ENCODE data around the gene NEB. TPM values are rescaled to one million over a fixed set of nuclear protein-coding genes. Genes with fewer than 3 reads are reported as not detected.

Gene NEB
- total and polyA plus RNA-seq, 2 donors (not counting 1 experiment from before 2014, with no cell fraction given) = 3.6 to 4.6 TPM

DNA sequence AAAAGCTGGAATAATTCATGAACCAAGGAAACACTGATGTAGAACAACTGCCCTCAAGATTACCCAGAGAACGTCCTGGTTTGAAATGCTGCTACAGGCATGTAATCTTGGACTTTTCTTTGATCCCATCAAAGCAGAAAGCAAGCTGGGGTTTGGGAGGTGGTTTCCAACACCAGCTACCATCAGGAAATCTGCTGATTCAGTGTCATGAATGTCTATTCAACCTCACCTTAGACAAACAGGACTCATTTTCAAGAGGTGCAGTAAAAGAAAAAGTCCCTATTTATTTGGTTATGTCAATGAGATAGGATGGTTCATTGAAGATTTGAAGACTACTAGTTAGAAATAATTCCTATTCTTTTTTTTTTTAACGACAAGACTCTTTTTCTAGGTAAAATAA is 72.7 kb downstream of the NEB start:
- ChIA-PET CTCF (no interaction called here), POLR2A (no interaction called here)
- no peaks in the 10 kb centered on the region for H3K27me3 Mint-ChIP-seq
- H3K4me3 ChIP-seq (ENCODE audit: control extremely low read depth in 1 of 5, extremely low read depth in 1 of 5, insufficient read depth in 1 of 5, low read depth in 2 of 5, low read length in 4 of 5) = no peak overlapping the region
- H3K27me3 ChIP-seq (replicated peaks in 1 of 4; ENCODE audit: control extremely low read depth in 1 of 4, control insufficient read depth in 3 of 4, insufficient read depth in 4 of 4, low read length in 3 of 4) = no peaks in the 10 kb centered on the region
- TF ChIP-seq EZH2 (IDR thresholded peaks at IDR 0.05; ENCODE audit: borderline replicate concordance, insufficient read depth, low read depth, low read length, poor library complexity, severe bottlenecking) = no peak
- TF ChIP-seq, protein P1, sequence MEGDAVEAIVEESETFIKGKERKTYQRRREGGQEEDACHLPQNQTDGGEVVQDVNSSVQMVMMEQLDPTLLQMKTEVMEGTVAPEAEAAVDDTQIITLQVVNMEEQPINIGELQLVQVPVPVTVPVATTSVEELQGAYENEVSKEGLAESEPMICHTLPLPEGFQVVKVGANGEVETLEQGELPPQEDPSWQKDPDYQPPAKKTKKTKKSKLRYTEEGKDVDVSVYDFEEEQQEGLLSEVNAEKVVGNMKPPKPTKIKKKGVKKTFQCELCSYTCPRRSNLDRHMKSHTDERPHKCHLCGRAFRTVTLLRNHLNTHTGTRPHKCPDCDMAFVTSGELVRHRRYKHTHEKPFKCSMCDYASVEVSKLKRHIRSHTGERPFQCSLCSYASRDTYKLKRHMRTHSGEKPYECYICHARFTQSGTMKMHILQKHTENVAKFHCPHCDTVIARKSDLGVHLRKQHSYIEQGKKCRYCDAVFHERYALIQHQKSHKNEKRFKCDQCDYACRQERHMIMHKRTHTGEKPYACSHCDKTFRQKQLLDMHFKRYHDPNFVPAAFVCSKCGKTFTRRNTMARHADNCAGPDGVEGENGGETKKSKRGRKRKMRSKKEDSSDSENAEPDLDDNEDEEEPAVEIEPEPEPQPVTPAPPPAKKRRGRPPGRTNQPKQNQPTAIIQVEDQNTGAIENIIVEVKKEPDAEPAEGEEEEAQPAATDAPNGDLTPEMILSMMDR (IDR thresholded peaks at IDR 0.05) = no peak
- H2AFZ ChIP-seq (ENCODE audit: insufficient read depth, low read depth, low read length, poor library complexity, severe bottlenecking) = no peak overlapping the region
- no peak overlapping the region for H3K27ac Mint-ChIP-seq
- ATAC-seq (ENCODE audit: low read depth) (no peak), DNase-seq (no peak)
- no peak overlapping the region for H3K4me3 Mint-ChIP-seq
- no peaks in the 10 kb centered on the region for H3K79me2 ChIP-seq (ENCODE audit: control insufficient read depth, insufficient read depth, low read length)
- no peaks in the 10 kb centered on the region for H4K20me1 ChIP-seq (ENCODE audit: control insufficient read depth, insufficient read depth, low read length, poor library complexity, severe bottlenecking)
- H3K4me2 ChIP-seq (replicated peaks; ENCODE audit: low read depth, low read length, poor library complexity, severe bottlenecking) = no peak overlapping the region
- H3K9me3 Mint-ChIP-seq (ENCODE audit: insufficient read depth) = no peaks in the 10 kb centered on the region
- WGBS (ENCODE audit: insufficient coverage) = no CpG with 5 or more reads among the region's 2 CpGs
- peaks cover 14% of the 10 kb centered on the region for H3K4me1 Mint-ChIP-seq
- H3K4me1 ChIP-seq (ENCODE audit: control insufficient read depth in 2 of 2, insufficient read depth in 2 of 2, low read length in 2 of 2) = peaks cover 3 to 4% of the 10 kb centered on the region in 2 donors
- H3K27ac ChIP-seq (ENCODE audit: low read length in 2 of 2) = no peak overlapping the region
- no peaks in the 10 kb centered on the region for H3K36me3 ChIP-seq (replicated peaks in 1 of 2; ENCODE audit: control extremely low read depth in 1 of 2, control insufficient read depth in 1 of 2, extremely low read depth in 1 of 2, insufficient read depth in 2 of 2, low read length in 1 of 2)
- intact Hi-C loops (cut with micrococcal nuclease) = no loop called here
- no peak overlapping the region for H3K9ac ChIP-seq (ENCODE audit: low read length)
- no peaks in the 10 kb centered on the region for H3K9me3 ChIP-seq (ENCODE audit: control extremely low read depth in 1 of 3, control insufficient read depth in 2 of 3, insufficient read depth in 1 of 3, low read length in 2 of 3)

DNA sequence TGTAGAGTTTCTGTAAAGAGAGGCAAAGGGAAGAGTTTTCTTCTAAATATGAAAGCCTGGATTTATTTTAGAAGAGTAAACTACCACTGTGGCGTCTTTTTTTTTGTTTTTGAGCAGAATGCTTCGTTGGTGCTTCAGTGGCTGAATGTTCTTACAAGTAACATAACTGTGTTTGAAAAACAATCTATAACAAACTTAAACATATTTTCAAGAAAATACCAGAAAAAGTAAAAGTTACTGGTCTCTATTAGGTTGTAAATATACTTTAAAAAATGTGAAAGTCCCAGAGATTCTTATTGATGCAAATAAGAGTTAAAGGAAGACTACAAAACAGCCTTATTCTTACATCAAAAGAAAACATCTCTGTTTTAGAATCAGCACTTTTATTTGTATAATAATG is 76.2 kb downstream of the NEB start:
- Histone ChIP-seq H3K4me2 (replicated peaks; ENCODE audit: low read depth, low read length, poor library complexity, severe bottlenecking) (no peak overlapping the region), H3K4me1 (ENCODE audit: control insufficient read depth in 2 of 2, insufficient read depth in 2 of 2, low read length in 2 of 2) (no peaks in the 10 kb centered on the region), H3K27ac (ENCODE audit: low read length in 2 of 2) (no peak overlapping the region), H2AFZ (ENCODE audit: insufficient read depth, low read depth, low read length, poor library complexity, severe bottlenecking) (no peak overlapping the region), H4K20me1 (ENCODE audit: control insufficient read depth, insufficient read depth, low read length, poor library complexity, severe bottlenecking) (no peaks in the 10 kb centered on the region), H3K79me2 (ENCODE audit: control insufficient read depth, insufficient read depth, low read length) (no peaks in the 10 kb centered on the region), H3K27me3 (replicated peaks in 1 of 4; ENCODE audit: control extremely low read depth in 1 of 4, control insufficient read depth in 3 of 4, insufficient read depth in 4 of 4, low read length in 3 of 4) (no peaks in the 10 kb centered on the region), H3K36me3 (replicated peaks in 1 of 2; ENCODE audit: control extremely low read depth in 1 of 2, control insufficient read depth in 1 of 2, extremely low read depth in 1 of 2, insufficient read depth in 2 of 2, low read length in 1 of 2) (no peaks in the 10 kb centered on the region), H3K9ac (ENCODE audit: low read length) (no peak overlapping the region), H3K9me3 (ENCODE audit: control extremely low read depth in 1 of 3, control insufficient read depth in 2 of 3, insufficient read depth in 1 of 3, low read length in 2 of 3) (no peaks in the 10 kb centered on the region), H3K4me3 (ENCODE audit: control extremely low read depth in 1 of 5, extremely low read depth in 1 of 5, insufficient read depth in 1 of 5, low read depth in 2 of 5, low read length in 4 of 5) (no peak overlapping the region)
- POLR2A ChIA-PET = interaction anchor here (0.7 kb wide), 1 partner anchor 113 kb away, joined by 3 read pairs; no protein-coding TSS in a partner anchor
- H3K27ac Mint-ChIP-seq = no peak overlapping the region
- no peaks in the 10 kb centered on the region for H3K27me3 Mint-ChIP-seq
- CTCF ChIA-PET = no interaction called here
- DNase-seq (no peak), ATAC-seq (ENCODE audit: low read depth) (no peak)
- H3K4me1 Mint-ChIP-seq = no peaks in the 10 kb centered on the region
- intact Hi-C loops (cut with micrococcal nuclease) = no loop called here
- no peaks in the 10 kb centered on the region for H3K9me3 Mint-ChIP-seq (ENCODE audit: insufficient read depth)
- H3K4me3 Mint-ChIP-seq = no peak overlapping the region
- no peak for TF ChIP-seq EZH2 (IDR thresholded peaks at IDR 0.05; ENCODE audit: borderline replicate concordance, insufficient read depth, low read depth, low read length, poor library complexity, severe bottlenecking)
- TF ChIP-seq, protein P1 (IDR thresholded peaks at IDR 0.05) = no peak
- no CpG with 5 or more reads among the region's 2 CpGs for WGBS (ENCODE audit: insufficient coverage)
